Dermis blood vessel endothelial cell (primary cell): ENCODE results near the gene HNRNPD. TPM values are rescaled to one million over a fixed set of nuclear protein-coding genes. Genes with fewer than 3 reads are reported as not detected.

Source experiments
- total RNA-seq: library from RNA; depleted of rRNA; stranded (reverse); fragments of >200 nt; gene quantifications from 2 replicates; pipeline ENCODE4 v1.2.3, GENCODE V29; 2014

HNRNPD gene
- total RNA-seq, 1 donor from 2014 or later: 35.6 TPM

Other genes starting within 250 kb of the HNRNPD start
- 166 and 184 TPM in 2 replicates for gene HNRNPDL, start 56.5 kb upstream of the HNRNPD start, total RNA-seq
- gene ENOPH1, start 56.6 kb upstream of the HNRNPD start, total RNA-seq: 43.6 and 56.7 TPM in 2 replicates
- 6.0 and 19.1 TPM in 2 replicates for gene TMEM150C, start 188.0 kb upstream of the HNRNPD start, total RNA-seq